GM12864 (cell line): ENCODE results near the gene FOXN3.

ENCODE experiments used
- DNase-seq: peaks from one replicate; pipeline ENCODE4 v3.0.0-alpha.2; 2011; ENCODE audit warnings: low read depth
- H3K4me3 ChIP-seq: 2 replicates; pipeline ENCODE4 v1.5.1; 2011; ENCODE audit warnings: mild to moderate bottlenecking, low read depth, low read length, control low read depth
- CTCF ChIP-seq: IDR thresholded peaks from 2 replicates; pipeline ENCODE4 v1.5.1; 2011; ENCODE audit warnings: low read depth, mild to moderate bottlenecking, moderate library complexity, low read length, control low read depth, inconsistent platforms; ENCODE audit errors: missing control alignments

FOXN3 gene

DNA sequence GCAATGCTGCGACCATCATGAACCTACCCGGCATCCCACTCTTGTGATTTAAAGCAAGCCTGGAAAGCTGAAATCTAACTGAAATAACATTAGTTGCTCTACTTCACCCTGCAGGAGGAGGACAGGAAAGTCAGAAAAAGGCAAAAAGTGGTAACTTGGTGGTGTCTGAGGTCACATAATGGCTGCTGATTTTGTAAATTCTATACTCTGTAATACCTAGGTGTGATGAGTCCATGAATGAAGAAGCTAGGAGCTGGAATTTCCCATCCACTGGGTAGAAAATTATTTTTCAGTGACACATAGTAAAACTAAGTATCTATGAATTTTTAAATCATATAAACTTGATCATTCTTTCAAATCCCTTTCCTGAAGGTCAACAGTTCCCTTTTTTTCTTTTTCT lies 183.8 kb downstream of the FOXN3 start:
- TF ChIP-seq CTCF = no peak
- DNase-seq = no peak
- H3K4me3 ChIP-seq = no peak overlapping the region

- TF ChIP-seq CTCF = no peak
- no peak for DNase-seq
- H3K4me3 ChIP-seq = no peak overlapping the region
Measured at GRCh38 chr14:89232265-89233070, 184.6 kb downstream of the FOXN3 start.

GRCh38 chr14:89231426-89232113 lies 185.5 kb downstream of the FOXN3 start:
- no peak for TF ChIP-seq CTCF
- no peak for DNase-seq
- no peak overlapping the region for H3K4me3 ChIP-seq

- no peak for TF ChIP-seq CTCF
- DNase-seq = no peak
- H3K4me3 ChIP-seq = no peak overlapping the region
Measured at GRCh38 chr14:89228921-89229639, 188.0 kb downstream of the FOXN3 start.

DNA sequence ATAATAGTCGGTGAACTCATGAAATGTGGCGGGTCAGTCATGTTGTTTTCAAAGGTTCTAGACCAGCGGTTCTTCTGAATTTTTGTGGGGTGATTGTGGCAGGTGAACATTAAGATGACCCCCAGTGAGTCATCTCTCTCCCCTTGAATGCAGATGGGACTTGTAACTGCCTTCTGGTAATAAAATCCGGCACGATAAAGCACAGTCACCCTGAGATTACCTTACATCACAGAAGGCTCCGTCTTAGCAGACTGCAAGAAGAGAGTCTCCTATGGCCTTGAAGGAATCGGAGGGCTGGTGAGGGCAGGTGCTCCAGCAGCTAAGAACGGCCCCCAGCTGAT lies 189.6 kb downstream of the FOXN3 start:
- DNase-seq = no peak
- TF ChIP-seq CTCF = no peak
- no peak overlapping the region for H3K4me3 ChIP-seq

DNA sequence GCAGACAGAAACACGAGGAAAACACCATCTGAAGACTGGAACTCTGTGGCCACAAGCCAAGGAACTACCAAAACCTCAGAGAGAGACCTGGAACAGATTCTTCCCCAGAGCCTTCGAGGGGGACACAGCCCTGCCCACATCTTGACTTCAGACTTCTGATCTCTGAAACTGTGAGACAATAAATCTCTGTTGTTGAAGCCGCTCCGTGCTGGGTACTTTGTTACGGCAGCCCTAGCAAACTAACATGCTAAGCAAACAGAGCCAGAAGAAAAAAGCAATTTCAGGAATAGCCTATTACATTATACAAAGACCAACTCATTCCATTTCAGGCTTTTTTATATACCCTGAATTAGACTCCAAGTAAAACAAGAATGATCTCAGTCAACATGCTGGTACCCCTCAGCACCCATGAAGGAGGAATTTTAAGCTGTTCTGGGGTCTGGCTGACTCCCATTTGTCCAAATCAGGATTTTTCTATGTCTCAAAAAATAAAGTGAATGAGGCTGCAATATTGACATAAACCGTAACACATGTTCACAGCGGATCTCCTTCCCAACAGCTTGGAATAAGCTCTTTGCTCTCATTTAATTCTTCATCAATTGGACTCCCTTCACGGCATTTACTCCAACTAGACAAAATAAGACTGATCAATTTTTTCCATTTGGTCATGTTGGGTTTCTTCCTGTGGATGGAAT lies 190.1 kb downstream of the FOXN3 start:
- H3K4me3 ChIP-seq = no peak overlapping the region
- TF ChIP-seq CTCF = no peak
- no peak for DNase-seq
